PC-9 (cell line): ENCODE results near the gene ALDH4A1.

ENCODE experiments used
- CTCF ChIP-seq: fragments of 200-600 bp; sonication (generic); conservative IDR thresholded peaks from 2 replicates; pipeline ENCODE4 v1.6.1; 2017; ENCODE audit warnings: mixed run types, antibody characterized with exemption, mild to moderate bottlenecking, moderate library complexity
- EZH2 ChIP-seq: fragments of 200-600 bp; sonication (generic); IDR thresholded peaks from 2 replicates; pipeline ENCODE4 v1.8.0; 2017; ENCODE audit warnings: antibody characterized with exemption, low read depth

GRCh38 chr1:18931730-18932129 is 29.4 kb upstream of the ALDH4A1 start:
- TF ChIP-seq CTCF (no peak), EZH2 (no peak)
